Naive B cell (primary cell): Measurements from ENCODE around the gene SLC39A13. TPM values are rescaled to one million over a fixed set of nuclear protein-coding genes. Genes with fewer than 3 reads are reported as not detected.
"Not testable (repeated sequence)": the region's sequence is repeated elsewhere in the genome, so short reads cannot be mapped to it uniquely, and the experiment has no call there.

Source experiments
- ATAC-seq, 2 donors: fragments of 150-1000 bp; cut with Tn5 transposase; 2 replicates each; pipeline ENCODE4 v1.10.0; 2021; ENCODE audit warnings: low read depth in 2 of 2, mild to moderate bottlenecking in 2 of 2, moderate library complexity in 2 of 2
- DNase-seq: peaks from one replicate; pipeline ENCODE4 v3.0.0; 2022
- H3K27ac Mint-ChIP-seq, 6 donors: one replicate each; pipeline ENCODE4 v1.8.0; 2020 to 2022; ENCODE audit warnings: mild to moderate bottlenecking in 6 of 6, mixed read lengths in 6 of 6, moderate library complexity in 5 of 6, inconsistent platforms in 2 of 6
- H3K27me3 Mint-ChIP-seq, 3 donors: one replicate each; pipeline ENCODE4 v1.8.0; 2021 to 2022; ENCODE audit warnings: mixed read lengths in 3 of 3, mild to moderate bottlenecking in 1 of 3
- H3K36me3 Mint-ChIP-seq, 2 donors: one replicate each; pipeline ENCODE4 v1.8.0; 2020 to 2022; ENCODE audit warnings: mixed read lengths in 2 of 2, inconsistent platforms in 1 of 2, mild to moderate bottlenecking in 1 of 2
- H3K4me1 Mint-ChIP-seq, 3 donors: one replicate each; pipeline ENCODE4 v1.8.0; 2020 to 2022; ENCODE audit warnings: mixed read lengths in 3 of 3, inconsistent platforms in 1 of 3, mild to moderate bottlenecking in 1 of 3, moderate library complexity in 1 of 3
- H3K4me3 Mint-ChIP-seq, 8 donors: one replicate each; pipeline ENCODE4 v1.8.0; 2020 to 2022; ENCODE audit warnings: mild to moderate bottlenecking in 8 of 8, mixed read lengths in 8 of 8, moderate library complexity in 8 of 8, inconsistent platforms in 2 of 8
- H3K9me3 Mint-ChIP-seq, 7 donors: one replicate each; pipeline ENCODE4 v1.8.0; 2020 to 2022; ENCODE audit warnings: mixed read lengths in 7 of 7, mild to moderate bottlenecking in 5 of 7, inconsistent platforms in 2 of 7, moderate library complexity in 1 of 7
- polyA plus RNA-seq, 6 donors: library from polyadenylated mRNA; unstranded; fragments of 300-500 nt; fragmentation: Illumina TruSeq; gene quantifications; one replicate each; pipeline ENCODE4 v1.2.3, GENCODE V29; 2021; ENCODE audit warnings: low read depth in 6 of 6

SLC39A13 gene
- polyA plus RNA-seq, 6 donors from 2014 or later, result 7.5 to 21.9 (median 17.2) TPM

DNA sequence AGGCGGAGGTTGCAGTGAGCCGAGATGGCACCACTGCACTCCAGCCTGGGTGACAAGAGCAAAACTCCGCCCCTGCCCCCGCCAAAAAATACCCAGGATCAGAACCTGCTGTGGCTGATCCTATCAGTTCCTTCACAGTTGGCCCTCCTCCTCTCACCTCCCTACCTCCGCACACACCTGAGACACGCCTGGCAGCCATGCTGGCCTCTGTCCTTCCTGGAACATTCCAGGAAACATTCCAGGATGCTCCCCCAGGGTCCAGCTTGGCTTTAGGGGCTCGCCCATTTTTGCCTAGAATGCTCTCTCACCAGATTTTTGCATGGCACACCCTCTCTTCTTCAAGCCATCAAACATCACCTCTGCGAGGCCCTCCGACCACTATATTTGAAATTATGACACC is 38.4 kb downstream of the SLC39A13 start:
- peak overlapping the region in 1 of 6 donors; percentile 18 for H3K27ac Mint-ChIP-seq
- H3K9me3 Mint-ChIP-seq, result no peaks in the 10 kb centered on the region
- ATAC-seq (no peak), DNase-seq (no peak)
- no peaks in the 10 kb centered on the region for H3K4me1 Mint-ChIP-seq
- H3K4me3 Mint-ChIP-seq, result no peak overlapping the region
- no peaks in the 10 kb centered on the region for H3K36me3 Mint-ChIP-seq
- H3K27me3 Mint-ChIP-seq, result no peaks in the 10 kb centered on the region

DNA sequence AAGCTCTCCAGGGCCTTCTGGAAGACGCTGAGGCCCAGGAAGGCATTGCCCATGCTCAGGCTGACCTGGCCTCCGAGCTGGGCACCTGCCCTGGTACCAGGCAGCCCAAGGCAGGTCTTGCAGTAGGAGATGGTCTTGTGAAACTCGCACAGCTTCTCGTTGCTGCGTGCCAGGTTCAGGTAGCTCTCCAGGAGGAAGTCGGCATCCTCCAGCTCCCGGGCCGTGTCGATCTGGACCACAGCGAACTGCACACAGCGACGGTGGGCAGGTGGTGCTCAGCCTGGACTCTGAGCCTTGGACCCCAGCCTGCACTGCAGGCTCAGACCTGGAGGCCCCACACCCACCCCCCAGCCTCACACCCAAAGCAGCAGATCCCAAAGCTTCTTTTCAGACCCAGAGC is 39.5 kb downstream of the SLC39A13 start:
- H3K27me3 Mint-ChIP-seq, result no peaks in the 10 kb centered on the region
- no peaks in the 10 kb centered on the region for H3K4me1 Mint-ChIP-seq
- no peak for DNase-seq
- no peaks in the 10 kb centered on the region for H3K36me3 Mint-ChIP-seq
- ATAC-seq, result no peak
- H3K27ac Mint-ChIP-seq, result no peak overlapping the region
- H3K4me3 Mint-ChIP-seq, result no peak overlapping the region
- no peaks in the 10 kb centered on the region for H3K9me3 Mint-ChIP-seq

DNA sequence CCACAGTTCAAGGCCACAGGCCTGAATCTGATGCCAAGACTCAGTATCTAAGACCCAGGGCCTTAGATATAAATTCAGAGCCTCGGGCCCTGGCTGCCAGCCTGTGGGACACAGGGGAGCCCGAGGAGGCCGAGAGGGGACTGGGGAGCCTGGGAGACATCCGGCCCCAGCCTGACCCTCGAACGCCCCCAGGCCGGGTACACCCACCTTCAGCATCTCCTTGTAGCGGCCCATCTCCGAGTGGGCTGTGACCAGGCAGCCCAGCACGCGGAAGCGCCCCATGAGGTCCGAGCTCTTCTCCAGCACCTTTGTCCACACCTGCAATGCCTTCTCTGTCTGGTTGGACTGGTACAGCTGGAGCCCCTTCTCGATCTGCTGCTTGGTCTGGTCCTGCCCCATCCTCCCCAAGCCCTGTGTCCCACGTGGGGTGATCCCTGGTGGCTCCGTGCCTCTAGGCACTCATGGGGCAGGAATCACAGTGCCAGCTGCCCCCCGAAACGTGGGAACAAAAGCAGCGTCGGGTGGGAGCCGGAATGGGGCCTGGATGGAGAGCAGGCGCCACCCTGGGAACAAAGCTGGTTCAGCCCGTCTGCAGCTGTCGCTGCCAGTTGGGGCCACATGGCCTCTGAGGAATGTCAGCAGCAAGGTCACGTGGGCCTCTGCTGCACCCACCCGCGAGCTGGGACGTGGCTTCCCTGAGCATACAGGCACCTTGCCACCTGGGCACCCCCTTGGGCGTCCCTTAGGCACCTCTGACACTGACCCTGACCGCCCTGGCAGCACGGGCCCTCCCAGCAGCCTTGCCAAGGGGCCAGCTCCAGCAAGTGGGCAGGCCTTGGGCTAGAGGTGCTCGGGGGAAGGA is 40.4 kb downstream of the SLC39A13 start, which contains the start of gene RAPSN:
RAPSN (minus strand) TSS at position 571 of the 862 bp plus-strand sequence; CDS start at position 399, 172 bp downstream.
- Mint-ChIP-seq H3K27ac (no peak within 1 kb of the TSS), H3K4me3 (no peak within 1 kb of the TSS), H3K4me1 (peaks cover 0 to under 1% (median under 1%) of the 10 kb centered on the region in 3 donors), H3K36me3 (no peaks in the 10 kb centered on the region), H3K27me3 (no peaks in the 10 kb centered on the region), H3K9me3 (no peaks in the 10 kb centered on the region)
- DNase-seq (no peak), ATAC-seq (no peak)

DNA sequence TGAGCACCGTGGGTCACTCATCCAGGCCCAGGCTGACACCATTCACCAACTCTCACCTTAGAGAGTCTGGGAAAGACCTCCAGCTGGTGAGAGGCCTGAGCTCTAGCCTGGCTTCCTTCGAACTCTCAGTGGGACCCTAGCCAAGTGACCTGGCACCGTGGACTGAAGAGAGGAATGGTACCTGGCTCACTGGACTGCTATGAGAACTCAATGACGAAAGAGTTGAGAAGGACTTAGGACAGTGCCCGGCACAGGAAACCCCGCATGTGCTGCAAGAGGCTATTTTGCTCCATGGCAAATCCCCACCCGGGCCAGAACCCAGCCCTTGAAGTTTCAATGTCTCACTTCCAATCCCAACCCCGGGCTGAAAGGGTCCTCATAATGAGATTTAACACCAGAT is 41.2 kb downstream of the SLC39A13 start:
- Mint-ChIP-seq H3K9me3 (no peaks in the 10 kb centered on the region), H3K36me3 (no peaks in the 10 kb centered on the region), H3K27ac (no peak overlapping the region)

DNA sequence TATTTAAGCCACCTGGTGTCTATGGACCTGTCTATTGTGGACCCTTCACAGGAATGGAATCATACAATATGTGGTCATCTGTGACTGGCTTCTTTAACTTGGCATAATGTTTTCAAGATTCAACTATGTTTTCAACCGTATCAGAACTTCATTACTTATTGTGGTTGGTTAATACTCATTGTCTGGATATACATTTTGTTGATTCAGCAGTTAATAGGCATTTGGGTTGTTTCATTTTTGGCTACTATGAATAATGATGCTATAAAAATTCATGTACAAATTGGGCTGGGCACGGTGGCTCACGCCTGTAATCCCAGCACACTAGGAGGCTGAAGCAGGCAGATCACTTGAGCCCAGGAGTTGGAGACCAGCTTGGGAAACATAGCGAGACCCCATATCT is 43.0 kb downstream of the SLC39A13 start:
- Mint-ChIP-seq H3K36me3 (no peaks in the 10 kb centered on the region), H3K9me3 (no peaks in the 10 kb centered on the region), H3K4me1 (peaks cover 3 to 6% (median 6%) of the 10 kb centered on the region in 3 donors), H3K27ac (no peak overlapping the region), H3K4me3 (no peak overlapping the region), H3K27me3 (no peaks in the 10 kb centered on the region)
- DNase-seq (no peak), ATAC-seq (no peak)

More for the DNA sequence above, 41.2 kb downstream of the SLC39A13 start:
- DNase-seq, result no peak
- no peak for ATAC-seq
- Mint-ChIP-seq H3K27me3 (no peaks in the 10 kb centered on the region), H3K4me1 (peaks cover 3 to 6% (median 6%) of the 10 kb centered on the region in 3 donors), H3K4me3 (no peak overlapping the region)

DNA sequence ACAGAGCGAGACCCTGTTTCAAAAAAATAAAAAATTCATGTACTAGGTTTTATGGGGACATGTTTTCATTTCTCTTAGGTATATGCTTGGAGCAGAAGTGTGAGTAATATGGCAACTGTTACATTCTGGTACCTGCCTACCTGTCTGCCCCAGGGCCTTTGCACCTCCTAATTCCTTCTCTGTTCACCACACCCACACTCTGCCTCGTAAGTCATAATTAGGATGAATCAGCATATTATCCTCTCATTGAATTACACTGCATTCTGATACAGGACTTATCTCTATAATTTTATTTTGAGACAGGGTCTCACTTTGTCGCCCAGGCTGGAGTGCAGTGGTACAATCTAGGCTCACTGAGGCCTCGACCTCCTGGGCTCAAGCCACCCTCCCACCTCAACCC is 43.6 kb downstream of the SLC39A13 start:
- no peak overlapping the region for H3K4me3 Mint-ChIP-seq

DNA sequence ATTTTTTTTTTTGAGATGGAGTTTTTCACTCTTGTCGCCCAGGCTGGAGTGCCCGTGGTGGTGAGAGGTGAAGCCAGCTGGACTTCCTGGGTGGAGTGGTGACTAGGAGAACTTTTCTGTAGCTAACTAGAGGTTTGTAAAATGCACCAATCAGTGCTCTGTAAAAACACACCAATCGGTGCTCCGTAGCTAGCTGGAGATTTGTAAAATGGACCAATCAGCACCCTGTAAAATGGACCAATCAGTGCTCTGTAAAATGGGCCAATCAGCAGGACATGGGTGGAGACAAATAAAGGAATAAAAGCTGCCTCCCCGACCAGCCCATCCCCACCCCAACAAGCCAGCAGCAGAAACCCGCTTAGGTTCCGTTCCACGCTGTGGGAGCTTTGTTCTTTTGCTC is 45.0 kb downstream of the SLC39A13 start:
- DNase-seq (no peak), ATAC-seq (no peak)
- Mint-ChIP-seq H3K27me3 (no peaks in the 10 kb centered on the region), H3K4me1 (peaks cover 3 to 6% (median 6%) of the 10 kb centered on the region in 3 donors), H3K27ac (no peak overlapping the region), H3K4me3 (no peak overlapping the region), H3K36me3 (no peaks in the 10 kb centered on the region), H3K9me3 (no peaks in the 10 kb centered on the region)

More for the DNA sequence above, 43.6 kb downstream of the SLC39A13 start:
- H3K27me3 Mint-ChIP-seq, result no peaks in the 10 kb centered on the region
- H3K27ac Mint-ChIP-seq, result peak overlapping the region in 2 of 6 donors; percentile 15 to 42
- ATAC-seq (no peak), DNase-seq (no peak)
- H3K36me3 Mint-ChIP-seq, result no peaks in the 10 kb centered on the region
- no peaks in the 10 kb centered on the region for H3K9me3 Mint-ChIP-seq
- peaks cover 3 to 6% (median 6%) of the 10 kb centered on the region in 3 donors for H3K4me1 Mint-ChIP-seq

DNA sequence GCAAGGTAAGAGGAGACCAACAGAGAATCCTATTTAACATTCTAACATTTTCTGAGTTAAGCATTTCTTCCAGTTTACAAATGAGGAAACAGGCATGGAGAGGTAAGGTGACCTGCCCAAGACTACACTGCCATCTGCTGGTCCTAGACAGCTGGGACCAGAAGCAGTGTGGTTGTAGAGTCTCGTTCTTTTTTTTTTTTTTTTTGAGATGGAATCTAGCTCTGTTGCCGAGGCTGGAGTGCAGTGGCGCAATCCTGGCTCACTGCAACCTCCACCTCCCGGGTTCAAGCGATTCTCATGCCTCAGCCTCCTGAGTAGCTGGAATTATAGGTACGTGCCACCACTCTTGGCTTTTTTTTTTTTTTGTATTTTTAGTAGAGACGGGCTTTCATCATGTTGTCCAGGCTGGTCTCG is 45.9 kb downstream of the SLC39A13 start:
- not testable (repeated sequence) for H3K4me1 Mint-ChIP-seq, H3K9me3 Mint-ChIP-seq, H3K36me3 Mint-ChIP-seq, H3K27me3 Mint-ChIP-seq
- peak overlapping the region in 3 of 6 donors; percentile 38 to 69 (median 48) for H3K27ac Mint-ChIP-seq
- DNase-seq, result peak; percentile 71
- ATAC-seq, result peak; percentile 99 to 100
- H3K4me3 Mint-ChIP-seq, result peak overlapping the region in 2 of 8 donors; percentile 55 to 59

DNA sequence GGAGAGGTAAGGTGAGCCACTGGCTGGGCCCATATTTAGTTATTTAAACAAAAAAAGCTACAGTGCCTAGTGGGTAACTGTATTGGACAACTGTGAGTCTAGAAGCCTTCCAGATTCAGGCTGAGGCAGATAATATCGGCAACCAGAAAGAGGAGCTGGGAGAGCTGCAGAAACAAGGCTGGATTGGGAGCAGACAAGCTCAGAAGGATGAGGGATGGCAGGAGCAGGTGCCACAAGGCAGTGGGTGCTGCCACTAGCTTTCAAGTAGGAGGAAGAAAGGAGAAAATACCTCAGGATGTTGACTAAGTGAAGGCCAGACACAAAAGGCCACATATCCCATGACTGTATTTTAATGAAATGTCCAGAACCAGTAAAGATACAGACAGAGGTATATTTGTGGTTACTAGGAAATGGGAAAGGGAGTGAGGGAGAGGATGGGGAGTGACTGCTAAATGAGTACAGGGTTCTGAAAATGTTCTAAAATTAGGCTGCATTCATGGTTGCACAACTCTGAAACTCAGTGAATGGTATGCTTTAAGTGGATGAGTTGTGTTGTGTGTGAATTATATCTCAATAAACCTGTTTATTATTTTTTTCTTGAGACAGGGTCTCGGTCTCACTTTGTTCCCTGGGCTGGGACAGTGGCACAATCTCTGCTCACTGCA is 52.3 kb downstream of the SLC39A13 start:
- H3K4me1 Mint-ChIP-seq, result peaks cover 4 to 10% (median 5%) of the 10 kb centered on the region in 3 donors
- H3K4me3 Mint-ChIP-seq, result no peak overlapping the region
- ATAC-seq, result no peak
- no peaks in the 10 kb centered on the region for H3K36me3 Mint-ChIP-seq
- peak overlapping the region in 5 of 6 donors; percentile 10 to 96 (median 74) for H3K27ac Mint-ChIP-seq
- DNase-seq, result no peak
- H3K9me3 Mint-ChIP-seq, result no peaks in the 10 kb centered on the region
- H3K27me3 Mint-ChIP-seq, result no peaks in the 10 kb centered on the region

DNA sequence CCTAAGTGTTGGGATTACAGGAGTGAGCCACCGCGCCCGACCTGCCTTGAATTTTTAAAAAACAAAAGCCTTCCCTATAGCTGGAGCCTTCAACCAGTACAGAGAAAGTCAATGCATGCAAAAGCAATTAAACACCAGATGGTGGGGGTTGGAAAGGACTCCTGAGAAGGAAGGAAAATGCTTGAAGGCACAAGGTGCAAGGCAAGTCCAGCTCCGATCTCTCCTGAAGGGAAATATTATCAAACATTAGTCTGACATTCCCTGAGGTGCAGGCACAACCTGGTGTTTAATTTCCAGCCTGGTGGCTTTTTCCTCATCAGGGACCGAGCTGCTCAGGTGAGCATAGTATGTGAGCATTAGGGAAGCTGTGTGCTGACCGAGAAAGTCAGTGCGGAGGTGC is 53.5 kb downstream of the SLC39A13 start:
- Mint-ChIP-seq H3K4me3 (no peak overlapping the region), H3K4me1 (peaks cover 4 to 10% (median 5%) of the 10 kb centered on the region in 3 donors), H3K9me3 (no peaks in the 10 kb centered on the region), H3K27ac (peak overlapping the region in 3 of 6 donors; percentile 34 to 69 (median 66)), H3K36me3 (no peaks in the 10 kb centered on the region), H3K27me3 (no peaks in the 10 kb centered on the region)
- no peak for ATAC-seq
- no peak for DNase-seq

DNA sequence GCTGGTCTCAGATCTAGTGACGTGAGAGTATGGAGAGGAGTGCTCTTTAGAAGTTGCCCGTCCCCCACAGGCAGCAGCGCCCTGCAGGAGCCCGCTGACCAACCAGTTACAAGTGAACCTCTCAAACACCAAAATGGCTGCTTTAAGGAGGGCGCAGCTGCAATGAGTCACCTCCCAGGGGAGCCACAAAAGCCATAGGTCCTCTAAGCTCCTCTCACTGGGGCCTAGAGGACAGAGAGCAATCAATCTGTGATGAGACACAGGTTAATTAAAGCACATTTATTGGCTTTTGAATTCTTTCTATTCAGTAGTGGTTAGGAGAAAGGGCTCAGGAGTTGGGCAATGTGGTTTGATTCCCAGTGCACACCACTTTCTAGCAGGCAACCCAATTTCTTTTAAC is 56.1 kb downstream of the SLC39A13 start:
- ATAC-seq, result no peak
- H3K9me3 Mint-ChIP-seq, result no peaks in the 10 kb centered on the region

More for the DNA sequence above, 56.1 kb downstream of the SLC39A13 start:
- Mint-ChIP-seq H3K36me3 (peaks cover 0 to 14% of the 10 kb centered on the region in 2 donors), H3K27ac (no peak overlapping the region), H3K4me3 (no peak overlapping the region), H3K4me1 (peaks cover 8 to 11% (median 10%) of the 10 kb centered on the region in 3 donors), H3K27me3 (no peaks in the 10 kb centered on the region)
- no peak for DNase-seq
